Endothelial cell (in vitro differentiated cells): ENCODE measurements around the gene SPC25. TPM values are rescaled to one million over a fixed set of nuclear protein-coding genes. Genes with fewer than 3 reads are reported as not detected.

Experiments used
- DNase-seq: peaks from one replicate; pipeline ENCODE4 v3.0.0; 2021; ENCODE audit warnings: low spot score
- H3K27ac Mint-ChIP-seq: one replicate; pipeline ENCODE4 v1.8.0; 2021; ENCODE audit warnings: mixed read lengths, inconsistent platforms; ENCODE audit not compliant: unreplicated experiment
- H3K27me3 Mint-ChIP-seq: one replicate; pipeline ENCODE4 v1.8.0; 2021; ENCODE audit warnings: mild to moderate bottlenecking, moderate library complexity, mixed read lengths, inconsistent platforms; ENCODE audit not compliant: unreplicated experiment
- H3K36me3 Mint-ChIP-seq: one replicate; pipeline ENCODE4 v1.8.0; 2021; ENCODE audit warnings: mild to moderate bottlenecking, low read depth, mixed read lengths, inconsistent platforms; ENCODE audit not compliant: unreplicated experiment
- H3K4me1 Mint-ChIP-seq: one replicate; pipeline ENCODE4 v1.8.0; 2021; ENCODE audit warnings: mild to moderate bottlenecking, mixed read lengths, inconsistent platforms; ENCODE audit not compliant: unreplicated experiment
- H3K4me3 Mint-ChIP-seq: one replicate; pipeline ENCODE4 v1.8.0; 2021; ENCODE audit warnings: mild to moderate bottlenecking, mixed read lengths, inconsistent platforms; ENCODE audit not compliant: unreplicated experiment
- H3K9me3 Mint-ChIP-seq: one replicate; pipeline ENCODE4 v1.8.0; 2021; ENCODE audit warnings: mixed read lengths, inconsistent platforms; ENCODE audit not compliant: unreplicated experiment
- CTCF ChIP-seq: fragments of 200-600 bp; sonication (generic); IDR thresholded peaks from one replicate; pipeline ENCODE4 v1.5.0; 2021; ENCODE audit warnings: antibody characterized with exemption; ENCODE audit not compliant: unreplicated experiment
- total RNA-seq: library from RNA; stranded (reverse); fragmentation: NEBNext Ultra II Directional; extraction: Animal tissue kit (Norgen Biotek cat#: 25700); gene quantifications from one replicate; pipeline ENCODE4 v1.2.1, GENCODE V29; 2021; ENCODE audit not compliant: unreplicated experiment

Gene SPC25
- total RNA-seq, 1 donor from 2014 or later = 6.2 TPM

GRCh38 chr2:168904358-168904757 is 14.1 kb upstream of the SPC25 start:
- no peaks in the 10 kb centered on the region for H3K9me3 Mint-ChIP-seq
- no peak for TF ChIP-seq CTCF

DNA sequence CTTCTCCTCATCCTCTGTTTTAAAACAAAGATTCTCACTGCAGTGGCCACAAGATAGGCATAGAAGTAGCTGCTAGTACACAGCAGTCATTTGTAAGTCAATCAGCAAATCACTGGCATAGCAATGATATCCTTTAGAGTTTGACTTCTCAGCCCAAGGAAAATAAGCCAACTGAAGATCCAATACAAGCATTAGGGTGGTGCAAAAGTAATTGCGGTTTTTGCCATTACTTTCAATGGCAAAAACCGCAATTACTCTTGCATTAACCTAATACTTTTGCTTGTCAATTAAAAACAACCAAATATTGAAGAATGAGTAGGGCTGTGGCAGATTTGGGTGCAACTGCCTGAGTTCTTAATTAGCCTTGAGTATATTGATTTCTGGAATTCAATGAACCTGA is 13.7 kb upstream of the SPC25 start:
- peaks cover 1% of the 10 kb centered on the region for H3K27me3 Mint-ChIP-seq
- H3K9me3 Mint-ChIP-seq = no peaks in the 10 kb centered on the region
- no peak for TF ChIP-seq CTCF
- H3K4me1 Mint-ChIP-seq = peaks cover 10% of the 10 kb centered on the region
- DNase-seq = no peak
- H3K36me3 Mint-ChIP-seq = no peaks in the 10 kb centered on the region
- no peak overlapping the region for H3K27ac Mint-ChIP-seq
- no peak overlapping the region for H3K4me3 Mint-ChIP-seq

More at GRCh38 chr2:168904358-168904757, 14.1 kb upstream of the SPC25 start:
- DNase-seq = no peak
- H3K4me1 Mint-ChIP-seq = peaks cover 10% of the 10 kb centered on the region
- no peak overlapping the region for H3K4me3 Mint-ChIP-seq
- H3K27me3 Mint-ChIP-seq = no peaks in the 10 kb centered on the region
- no peaks in the 10 kb centered on the region for H3K36me3 Mint-ChIP-seq
- no peak overlapping the region for H3K27ac Mint-ChIP-seq

GRCh38 chr2:168901003-168901402 is 10.8 kb upstream of the SPC25 start, which contains the start of gene G6PC2:
TSS of gene G6PC2 (plus strand) at chr2:168901291. CDS start at chr2:168901332, 41 bp downstream.
- Mint-ChIP-seq H3K36me3 (no peaks in the 10 kb centered on the region), H3K27ac (no peak within 1 kb of the TSS), H3K4me3 (no peak within 1 kb of the TSS), H3K4me1 (no peaks in the 10 kb centered on the region), H3K9me3 (no peaks in the 10 kb centered on the region), H3K27me3 (peaks cover 1% of the 10 kb centered on the region)
- TF ChIP-seq CTCF = no peak
- no peak for DNase-seq

DNA sequence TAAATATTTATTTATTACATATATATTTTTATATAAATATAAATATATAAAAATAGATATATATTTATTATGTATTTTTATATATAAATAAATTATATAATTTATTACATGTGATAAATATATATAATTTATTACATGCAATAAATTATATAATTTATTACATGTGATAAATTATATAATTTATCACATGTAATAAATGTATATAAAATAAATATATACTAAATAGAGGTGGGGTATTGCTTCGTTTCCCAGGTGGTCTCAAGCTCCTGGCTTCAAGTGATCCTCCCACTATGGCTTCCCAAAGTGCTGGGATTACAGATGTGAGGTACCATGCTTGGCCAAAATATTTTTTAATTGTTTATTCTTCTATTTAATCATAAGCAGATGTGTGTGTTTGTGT is 7.2 kb upstream of the SPC25 start:
- Mint-ChIP-seq H3K27me3 (peaks cover 2% of the 10 kb centered on the region), H3K27ac (no peak overlapping the region)

GRCh38 chr2:168896783-168897182 is 6.6 kb upstream of the SPC25 start:
- no peak for TF ChIP-seq CTCF
- H3K4me3 Mint-ChIP-seq = no peak overlapping the region
- H3K27ac Mint-ChIP-seq = no peak overlapping the region
- H3K4me1 Mint-ChIP-seq = no peaks in the 10 kb centered on the region
- no peaks in the 10 kb centered on the region for H3K36me3 Mint-ChIP-seq
- no peak for DNase-seq
- no peaks in the 10 kb centered on the region for H3K9me3 Mint-ChIP-seq
- peaks cover 2% of the 10 kb centered on the region for H3K27me3 Mint-ChIP-seq

More for the DNA sequence above, 7.2 kb upstream of the SPC25 start:
- H3K4me3 Mint-ChIP-seq = no peak overlapping the region
- no peaks in the 10 kb centered on the region for H3K4me1 Mint-ChIP-seq
- no peaks in the 10 kb centered on the region for H3K9me3 Mint-ChIP-seq
- TF ChIP-seq CTCF = no peak
- H3K36me3 Mint-ChIP-seq = no peaks in the 10 kb centered on the region
- no peak for DNase-seq
